Measurements from ENCODE around the gene PHKA2.
"Not testable (repeated sequence)": the region's sequence is repeated elsewhere in the genome, so short reads cannot be mapped to it uniquely, and the experiment has no call there.

PHKA2 gene, protein sequence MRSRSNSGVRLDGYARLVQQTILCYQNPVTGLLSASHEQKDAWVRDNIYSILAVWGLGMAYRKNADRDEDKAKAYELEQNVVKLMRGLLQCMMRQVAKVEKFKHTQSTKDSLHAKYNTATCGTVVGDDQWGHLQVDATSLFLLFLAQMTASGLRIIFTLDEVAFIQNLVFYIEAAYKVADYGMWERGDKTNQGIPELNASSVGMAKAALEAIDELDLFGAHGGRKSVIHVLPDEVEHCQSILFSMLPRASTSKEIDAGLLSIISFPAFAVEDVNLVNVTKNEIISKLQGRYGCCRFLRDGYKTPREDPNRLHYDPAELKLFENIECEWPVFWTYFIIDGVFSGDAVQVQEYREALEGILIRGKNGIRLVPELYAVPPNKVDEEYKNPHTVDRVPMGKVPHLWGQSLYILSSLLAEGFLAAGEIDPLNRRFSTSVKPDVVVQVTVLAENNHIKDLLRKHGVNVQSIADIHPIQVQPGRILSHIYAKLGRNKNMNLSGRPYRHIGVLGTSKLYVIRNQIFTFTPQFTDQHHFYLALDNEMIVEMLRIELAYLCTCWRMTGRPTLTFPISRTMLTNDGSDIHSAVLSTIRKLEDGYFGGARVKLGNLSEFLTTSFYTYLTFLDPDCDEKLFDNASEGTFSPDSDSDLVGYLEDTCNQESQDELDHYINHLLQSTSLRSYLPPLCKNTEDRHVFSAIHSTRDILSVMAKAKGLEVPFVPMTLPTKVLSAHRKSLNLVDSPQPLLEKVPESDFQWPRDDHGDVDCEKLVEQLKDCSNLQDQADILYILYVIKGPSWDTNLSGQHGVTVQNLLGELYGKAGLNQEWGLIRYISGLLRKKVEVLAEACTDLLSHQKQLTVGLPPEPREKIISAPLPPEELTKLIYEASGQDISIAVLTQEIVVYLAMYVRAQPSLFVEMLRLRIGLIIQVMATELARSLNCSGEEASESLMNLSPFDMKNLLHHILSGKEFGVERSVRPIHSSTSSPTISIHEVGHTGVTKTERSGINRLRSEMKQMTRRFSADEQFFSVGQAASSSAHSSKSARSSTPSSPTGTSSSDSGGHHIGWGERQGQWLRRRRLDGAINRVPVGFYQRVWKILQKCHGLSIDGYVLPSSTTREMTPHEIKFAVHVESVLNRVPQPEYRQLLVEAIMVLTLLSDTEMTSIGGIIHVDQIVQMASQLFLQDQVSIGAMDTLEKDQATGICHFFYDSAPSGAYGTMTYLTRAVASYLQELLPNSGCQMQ

DNA sequence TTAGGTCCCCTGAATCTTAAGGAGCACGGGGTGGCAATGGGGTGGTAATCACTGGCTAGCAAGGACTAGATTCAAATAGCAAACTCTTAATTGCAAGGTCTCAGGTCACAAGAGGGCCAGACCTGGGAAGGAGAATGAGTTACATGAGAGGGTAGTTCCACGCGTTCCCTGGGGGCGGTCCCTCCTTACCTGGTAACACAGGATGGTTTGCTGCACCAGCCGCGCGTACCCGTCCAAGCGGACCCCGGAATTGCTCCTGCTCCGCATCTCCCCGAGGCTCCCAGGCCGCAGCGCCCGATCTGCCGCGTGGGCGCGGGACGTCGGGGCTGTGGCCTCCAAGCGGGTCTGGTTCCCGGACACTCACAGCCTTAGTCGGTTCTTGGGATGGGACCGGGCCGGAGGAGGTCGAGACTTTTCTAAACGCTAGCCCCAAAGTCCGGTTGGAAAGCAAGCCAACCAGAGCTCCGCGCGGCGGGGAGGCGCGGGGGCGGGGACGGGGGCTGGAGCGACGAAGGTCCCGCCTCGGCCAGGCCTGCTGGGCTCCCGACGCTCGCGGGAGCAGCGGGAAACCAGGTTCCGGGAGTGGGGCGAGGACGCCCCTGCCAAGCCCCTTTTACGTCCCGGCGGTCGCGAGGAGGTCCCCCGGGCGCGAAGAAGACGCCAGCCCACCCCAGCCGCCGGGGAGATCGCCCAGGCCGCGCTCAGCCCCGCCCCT, at the start of gene PHKA2:
TSS of gene PHKA2 (minus strand) at position 449 of the 715 bp plus-strand sequence. CDS start at position 267, 182 bp downstream.
- DNase-seq = peak; percentile 8

DNA sequence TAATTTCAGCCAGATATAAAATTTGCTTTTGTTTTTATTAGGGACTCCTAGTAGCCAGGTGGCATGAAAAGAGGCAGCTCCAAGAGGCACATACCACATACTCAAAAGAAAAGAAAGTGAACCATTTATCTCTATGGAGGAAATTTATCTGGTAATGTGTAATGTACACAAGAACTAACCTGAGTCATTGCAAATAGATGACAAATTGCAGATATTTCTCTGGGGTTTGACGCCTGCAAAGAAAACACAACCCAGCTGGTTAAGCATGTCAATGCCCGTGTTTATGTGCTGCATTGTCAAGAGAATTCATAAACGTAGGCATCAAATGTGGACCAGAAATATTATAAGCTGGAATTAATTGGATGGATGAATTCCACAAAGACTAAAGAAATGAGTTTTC, 46.9 kb upstream of the PHKA2 start:
- DNase-seq = no peak

DNA sequence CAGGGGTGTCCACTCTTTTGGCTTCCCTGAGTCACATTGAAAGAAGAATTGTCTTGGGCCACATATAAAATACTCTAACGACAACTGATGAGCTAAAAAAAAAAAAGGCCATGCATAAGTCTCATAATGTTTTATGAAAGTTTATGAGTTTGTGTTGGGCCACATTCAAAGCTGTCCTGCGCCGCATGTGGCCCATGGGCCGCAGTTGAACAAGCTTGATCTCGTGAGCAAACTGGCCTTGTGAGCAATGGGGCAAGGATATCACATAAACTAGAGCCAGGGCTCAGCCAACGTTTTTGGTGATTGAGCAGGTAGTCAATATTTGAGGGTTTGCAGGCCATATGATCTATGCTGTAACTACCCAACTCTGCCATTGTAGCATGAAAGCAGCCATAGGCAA, 44.6 kb upstream of the PHKA2 start:
- DNase-seq = no peak

DNA sequence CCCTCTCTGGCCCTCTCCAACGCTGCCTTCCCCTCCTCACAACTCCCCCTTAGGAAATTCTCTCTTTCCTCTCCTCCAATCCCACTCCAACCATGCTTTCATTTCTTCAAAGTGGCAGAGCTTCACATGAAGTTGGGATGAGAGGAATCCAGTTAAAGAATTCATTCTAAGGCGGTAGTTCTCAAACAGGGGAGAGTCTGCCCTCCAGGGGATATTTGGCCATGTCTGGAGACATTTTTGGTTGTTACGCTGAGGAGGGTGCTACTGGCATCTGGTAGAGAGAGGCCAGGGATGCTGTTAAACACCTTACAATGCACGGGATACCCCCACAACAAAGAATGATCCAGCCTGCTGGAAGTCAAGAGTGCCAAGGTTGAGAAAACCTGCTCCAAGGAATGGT, 40.5 kb upstream of the PHKA2 start:
- DNase-seq = no peak

DNA sequence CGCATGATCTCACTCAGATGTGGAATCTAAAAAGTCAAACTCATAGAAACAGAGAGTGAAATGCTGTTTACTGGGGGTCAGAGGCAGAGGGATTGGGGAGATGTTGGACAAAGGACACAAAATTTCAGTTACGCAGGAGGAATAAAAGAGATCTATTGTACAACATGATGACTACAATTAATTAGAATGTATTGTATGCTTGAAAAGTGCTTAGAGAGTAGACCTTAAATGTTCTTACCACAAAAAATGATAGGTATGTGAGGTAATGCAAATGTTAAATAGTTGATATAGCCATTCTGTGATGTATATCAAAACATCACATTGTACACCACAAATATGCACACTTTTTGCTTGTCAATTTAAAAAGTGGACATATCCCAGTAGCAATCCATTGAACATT, 36.1 kb upstream of the PHKA2 start:
- DNase-seq = no peak

DNA sequence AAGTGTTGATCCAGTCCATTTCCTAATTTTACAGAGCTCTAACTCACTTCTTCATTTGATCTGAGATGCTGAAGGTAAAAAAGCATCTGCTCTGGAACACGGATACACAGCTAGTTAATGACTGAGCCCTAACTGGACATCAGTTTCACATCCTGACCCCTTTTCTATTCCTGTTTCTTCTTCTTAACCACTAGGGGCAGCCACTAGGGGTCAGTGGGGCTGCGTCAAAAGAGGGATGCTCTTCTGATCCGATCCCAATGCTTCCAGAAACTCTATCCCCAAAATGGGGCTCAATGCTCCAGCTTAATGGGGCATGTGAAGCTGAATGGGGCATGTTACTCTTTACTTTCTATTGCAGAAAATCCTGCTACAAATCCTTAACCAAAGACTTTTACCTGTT, 33.4 kb upstream of the PHKA2 start:
- no peak for DNase-seq

DNA sequence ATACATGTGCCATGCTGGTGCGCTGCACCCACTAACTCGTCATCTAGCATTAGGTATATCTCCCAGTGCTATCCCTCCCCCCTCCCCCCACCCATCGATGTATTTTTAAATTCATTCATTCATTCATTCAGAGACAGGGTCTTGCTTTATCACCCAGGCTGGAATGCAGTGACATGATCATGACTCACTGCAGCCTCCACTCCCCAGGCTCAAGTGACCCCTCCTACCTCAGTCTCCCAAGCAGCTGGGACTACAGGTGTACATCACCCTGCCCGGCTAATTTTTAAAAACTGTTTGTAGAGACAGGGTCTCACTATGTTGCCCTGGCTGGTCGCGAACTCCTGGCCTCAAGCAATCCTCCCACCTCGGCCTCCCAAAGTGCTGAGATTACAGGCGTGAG, 32.7 kb upstream of the PHKA2 start:
- DNase-seq = not testable (repeated sequence)

DNA sequence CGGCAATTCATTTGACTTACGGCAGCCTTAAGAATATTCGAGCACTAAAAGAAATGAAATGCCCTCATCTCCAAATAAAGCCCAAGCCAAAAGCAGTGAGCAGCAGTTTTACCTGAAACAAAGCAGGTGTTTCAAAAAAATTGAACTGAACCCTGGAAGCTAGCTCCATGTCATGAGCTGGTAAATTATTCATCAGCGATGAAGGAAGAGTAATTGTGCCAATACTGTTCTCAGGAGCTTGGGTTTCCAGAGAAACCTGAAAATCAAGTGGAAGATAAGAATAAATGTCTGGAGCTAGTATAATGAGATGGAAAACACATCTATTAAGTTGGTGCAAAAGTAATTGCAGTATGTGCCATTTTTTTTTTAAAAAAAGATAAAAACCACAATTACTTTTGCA, 24.0 kb upstream of the PHKA2 start:
- DNase-seq = no peak

DNA sequence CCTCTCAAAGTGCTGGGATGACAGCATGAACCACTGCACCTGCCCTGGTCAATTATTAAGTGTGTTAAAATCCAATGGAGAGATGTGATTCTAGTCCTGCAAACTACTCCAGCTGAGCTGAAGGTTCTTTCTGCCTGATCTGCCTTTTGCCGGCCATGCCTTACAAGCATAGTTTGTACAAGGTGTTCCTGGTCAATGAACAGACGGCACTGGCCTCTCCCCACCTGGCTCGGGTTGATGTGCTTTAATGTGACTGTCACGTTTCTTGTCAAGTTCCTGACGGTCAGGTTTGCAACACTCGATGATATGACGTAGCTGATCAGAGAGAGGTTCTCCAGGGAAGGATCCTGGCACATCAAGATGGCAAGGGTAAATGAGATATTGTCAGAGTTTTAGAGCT, 23.1 kb upstream of the PHKA2 start:
- no peak for DNase-seq

DNA sequence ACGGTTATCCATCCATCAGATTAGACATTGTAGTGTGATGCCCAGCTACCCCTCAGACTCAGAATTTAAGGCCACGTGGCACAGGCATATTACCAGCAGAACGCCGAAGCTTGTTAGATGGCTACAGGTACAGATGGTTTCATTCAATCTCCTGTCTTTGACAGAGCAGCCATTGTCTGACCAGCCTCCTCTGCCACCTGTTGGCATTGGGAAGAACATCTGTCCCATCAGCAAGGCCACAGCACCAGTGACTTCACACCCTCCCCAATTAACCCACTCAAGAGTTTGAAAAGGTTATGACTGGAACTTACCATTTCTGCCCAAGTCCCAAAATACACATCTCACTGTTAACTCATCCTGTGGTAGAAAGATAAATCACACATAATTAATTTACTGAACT, 22.0 kb upstream of the PHKA2 start:
- no peak for DNase-seq

DNA sequence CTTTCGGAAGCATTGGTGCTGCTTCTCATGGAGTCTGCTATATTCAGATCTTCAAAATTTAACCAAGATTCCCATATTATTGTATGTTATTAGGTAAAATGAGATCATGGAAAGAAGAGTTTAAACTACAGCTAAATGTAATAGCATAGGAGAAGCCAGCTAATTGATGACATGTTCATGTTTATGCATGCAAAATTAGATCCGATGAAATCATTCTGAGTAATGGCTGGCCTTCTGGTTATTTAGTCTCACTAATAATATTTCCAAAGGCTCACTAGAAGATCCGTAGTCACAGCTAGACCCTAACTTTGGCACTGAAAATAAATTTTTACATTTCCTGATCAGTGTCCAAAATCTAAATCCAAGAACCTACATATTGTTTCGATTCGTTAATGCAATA, 19.8 kb upstream of the PHKA2 start:
- no peak for DNase-seq

DNA sequence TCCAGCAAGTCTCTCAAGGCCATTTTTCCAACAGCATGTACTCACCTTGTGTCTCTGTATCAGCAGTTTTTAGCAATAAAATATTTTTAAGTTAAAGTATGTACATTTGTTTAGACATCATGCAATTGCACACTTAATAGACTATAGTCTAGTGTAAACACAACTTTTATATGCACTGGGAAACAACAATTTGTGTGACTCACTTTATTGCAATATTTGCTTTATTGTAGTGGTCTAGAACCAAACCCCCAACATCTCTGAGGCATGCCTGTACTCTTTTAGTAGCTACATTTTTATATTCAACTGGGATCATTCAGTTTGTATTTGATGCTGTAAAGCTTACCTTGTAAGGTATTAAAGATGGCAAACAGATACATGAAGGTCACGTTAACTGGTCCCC, 14.7 kb upstream of the PHKA2 start:
- DNase-seq = no peak

DNA sequence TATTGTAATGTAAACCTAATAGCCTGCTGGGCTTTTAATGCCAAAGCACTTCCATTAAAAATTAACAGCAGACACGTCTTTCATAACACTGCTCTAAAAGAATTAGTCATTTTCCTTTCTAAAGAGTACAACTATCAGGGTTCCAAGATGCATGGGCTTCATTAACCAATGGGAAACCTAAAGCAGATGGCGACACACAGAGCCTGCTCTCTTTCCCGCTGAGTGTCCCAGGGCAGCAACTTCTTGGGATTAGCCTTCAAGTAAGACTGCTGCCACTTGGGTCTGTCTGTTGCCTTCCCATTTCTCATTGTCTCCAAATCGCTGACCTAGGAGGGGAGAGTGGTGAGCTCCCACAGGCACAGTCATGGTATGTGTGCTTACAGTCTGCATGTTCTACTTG, 14.0 kb upstream of the PHKA2 start:
- DNase-seq = no peak

DNA sequence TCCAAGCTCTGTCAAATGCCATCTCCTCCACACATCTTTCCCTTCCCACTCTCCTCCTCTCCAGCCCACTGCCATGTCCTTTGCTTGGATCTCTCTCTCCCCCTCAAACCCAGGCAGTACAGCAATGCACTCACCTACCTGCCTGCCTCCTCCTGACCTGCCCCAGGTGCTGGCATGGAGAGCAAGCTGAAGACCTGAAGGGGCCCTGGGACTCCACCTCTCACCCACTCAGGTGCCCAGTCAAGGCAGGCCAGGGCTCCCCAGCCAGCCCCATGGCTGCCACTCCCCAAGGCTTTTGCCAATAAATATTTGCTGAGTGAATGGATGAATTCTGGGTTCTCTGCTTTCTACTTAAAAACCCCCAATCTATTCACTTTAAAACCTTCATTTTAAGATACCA, 12.6 kb upstream of the PHKA2 start:
- no peak for DNase-seq

DNA sequence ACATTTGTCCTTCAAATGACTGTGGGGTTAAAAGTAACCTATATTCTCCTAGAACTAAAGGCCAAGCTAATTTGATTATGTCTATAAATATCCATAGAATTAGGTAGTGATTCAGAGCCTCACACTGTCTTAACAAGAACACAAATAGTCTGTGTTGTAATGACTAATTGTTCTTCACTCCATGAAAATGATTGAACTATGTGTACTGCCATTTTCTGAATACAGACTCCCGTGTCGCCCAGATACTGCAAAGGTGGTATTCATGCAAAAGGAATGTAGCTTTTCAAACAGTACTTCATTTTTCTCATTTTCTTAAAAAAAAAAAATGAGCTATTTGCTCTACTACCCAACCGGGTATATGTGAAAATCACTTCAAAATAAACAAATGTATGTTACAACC, 11.3 kb upstream of the PHKA2 start:
- DNase-seq = no peak

DNA sequence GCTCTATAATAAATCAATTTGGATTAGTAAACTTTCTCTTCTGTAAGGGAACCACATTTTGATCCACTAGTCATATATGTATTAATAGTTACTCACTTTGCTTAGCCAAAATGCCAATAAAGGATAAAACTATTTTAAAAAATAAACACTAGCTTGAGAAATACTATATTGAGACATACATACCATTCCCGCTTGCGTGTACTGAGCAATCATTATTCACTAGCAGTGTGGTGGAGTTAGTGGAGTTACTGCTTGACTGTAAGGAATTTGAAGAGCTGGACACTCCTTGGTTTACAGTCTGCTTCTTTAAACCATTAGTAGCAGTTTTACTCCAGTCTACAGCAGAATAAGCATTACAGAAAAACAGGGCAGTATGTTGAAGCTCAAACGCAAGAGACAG, 10.8 kb upstream of the PHKA2 start:
- DNase-seq = no peak

DNA sequence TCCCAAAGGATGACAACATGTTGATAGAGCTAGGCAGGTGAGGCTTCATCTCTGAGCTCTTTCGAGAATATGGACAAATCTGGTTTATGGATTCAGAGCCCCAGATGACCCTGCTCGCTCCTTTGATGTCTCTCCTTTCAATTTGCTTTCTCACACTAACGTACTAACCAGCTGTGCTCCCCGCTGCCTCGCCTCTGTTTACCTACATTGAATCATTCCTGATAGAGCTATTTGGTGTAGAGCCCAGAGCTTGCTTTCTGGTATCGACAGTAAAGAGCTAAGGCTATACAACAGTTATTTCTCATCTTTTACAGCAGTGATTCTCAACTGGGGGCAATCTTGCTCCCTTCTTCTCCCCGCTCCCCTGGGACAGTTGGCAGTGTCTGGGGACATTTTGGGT, 8.9 kb upstream of the PHKA2 start:
- no peak for DNase-seq

DNA sequence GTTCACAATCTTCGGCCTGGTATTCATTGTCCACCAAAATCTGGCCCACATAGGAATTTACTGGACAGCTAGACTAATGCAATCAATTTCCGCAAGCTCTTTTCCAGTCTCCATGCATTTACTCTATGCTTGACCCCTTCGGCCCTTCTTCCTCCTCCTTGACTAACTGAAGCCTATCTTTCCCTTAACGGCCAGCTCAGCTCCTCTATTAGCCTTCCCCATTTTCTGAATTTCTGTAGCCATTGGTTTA, 1.2 kb upstream of the PHKA2 start:
- DNase-seq = no peak

DNA sequence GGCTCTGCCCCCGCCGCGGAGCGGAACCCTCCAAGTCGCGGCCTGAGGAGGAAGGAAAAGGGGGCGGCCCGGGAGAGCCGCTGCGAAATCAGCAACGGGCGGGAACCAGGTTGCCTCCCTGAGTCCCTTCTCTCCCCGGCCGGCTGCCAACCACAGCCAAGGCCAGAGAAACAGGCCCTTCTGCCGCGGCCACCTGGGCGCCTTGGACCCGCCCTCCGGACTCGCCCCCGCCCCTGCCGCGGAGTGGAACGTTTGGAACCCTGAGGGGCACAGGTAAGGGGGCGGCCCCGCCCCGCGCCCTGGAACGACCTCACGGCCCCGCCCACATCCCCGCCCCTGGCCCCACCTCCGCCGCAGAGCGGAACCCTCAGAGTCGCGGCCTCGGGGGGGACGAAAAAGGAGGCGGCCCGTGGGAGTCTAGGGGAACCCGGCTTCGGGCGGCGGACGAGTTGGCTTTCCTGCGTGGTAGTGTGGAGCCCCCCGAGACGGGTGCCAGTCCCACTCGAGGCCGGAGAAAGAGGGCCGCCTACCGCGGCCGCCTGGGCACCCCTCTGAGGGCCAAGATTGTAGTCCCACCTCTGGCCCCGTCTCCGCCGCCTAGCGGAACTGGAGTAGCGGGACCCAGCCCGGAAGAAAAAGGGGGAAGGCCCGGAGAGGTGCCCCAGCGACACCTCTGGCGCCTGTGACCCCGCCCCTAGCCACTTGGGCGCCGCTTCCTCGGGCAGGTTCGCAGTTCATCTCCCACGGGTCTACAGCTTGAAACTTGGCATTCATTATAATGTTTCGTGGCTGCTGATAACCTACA, 669 bp upstream of the PHKA2 start:
- peak; percentile 79 for DNase-seq

DNA sequence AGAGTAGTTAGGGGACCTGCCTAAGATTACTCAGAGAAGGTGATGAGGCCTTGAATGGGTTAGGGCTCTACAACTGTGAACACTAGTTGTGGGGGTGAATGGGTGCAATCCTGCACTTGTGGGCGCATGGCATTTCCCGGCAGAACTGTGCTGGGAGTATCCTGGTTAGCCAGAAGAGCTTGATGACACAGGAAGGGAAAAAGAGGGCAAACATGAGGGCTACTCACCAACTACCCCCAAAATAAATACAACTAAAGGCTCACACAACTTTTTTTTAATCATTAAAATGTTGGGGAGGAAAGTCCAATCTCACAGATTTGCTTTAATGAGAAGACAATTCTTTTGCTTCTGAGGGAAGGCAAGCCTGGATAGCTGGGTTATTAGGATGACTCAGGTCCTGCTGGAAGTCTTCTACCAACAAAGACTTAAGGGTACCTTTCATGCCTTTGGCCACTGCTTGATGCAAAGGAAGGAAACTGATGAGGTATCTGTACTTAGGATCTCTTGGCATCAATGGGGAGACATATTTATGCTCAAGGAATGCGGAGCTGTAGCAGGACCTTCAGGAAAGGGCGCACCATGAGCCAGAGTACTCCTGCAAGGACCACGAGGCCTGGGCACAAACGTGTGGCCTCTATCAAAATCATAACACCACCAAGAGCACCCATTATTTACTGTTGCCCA, 2.6 kb downstream of the PHKA2 start:
- DNase-seq = no peak

DNA sequence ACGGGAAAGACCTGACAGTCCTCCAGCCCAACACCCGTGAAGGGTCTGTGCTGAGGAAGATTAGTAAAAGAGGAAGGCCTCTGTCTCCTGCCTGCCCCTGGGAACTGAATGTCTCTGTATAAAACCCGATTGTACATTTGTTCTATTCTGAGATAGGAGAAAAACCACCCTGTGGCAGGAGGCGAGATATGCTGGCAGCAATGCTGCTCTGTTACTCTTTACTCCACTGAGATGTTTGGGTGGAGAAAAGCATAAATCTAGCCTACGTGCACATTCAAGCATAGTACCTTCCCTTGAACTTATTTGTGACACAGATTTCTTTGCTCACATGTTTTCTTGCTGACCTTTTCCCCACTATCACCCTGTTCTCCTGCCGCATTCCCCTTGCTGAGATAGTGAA, 3.7 kb downstream of the PHKA2 start:
- DNase-seq = not testable (repeated sequence)

DNA sequence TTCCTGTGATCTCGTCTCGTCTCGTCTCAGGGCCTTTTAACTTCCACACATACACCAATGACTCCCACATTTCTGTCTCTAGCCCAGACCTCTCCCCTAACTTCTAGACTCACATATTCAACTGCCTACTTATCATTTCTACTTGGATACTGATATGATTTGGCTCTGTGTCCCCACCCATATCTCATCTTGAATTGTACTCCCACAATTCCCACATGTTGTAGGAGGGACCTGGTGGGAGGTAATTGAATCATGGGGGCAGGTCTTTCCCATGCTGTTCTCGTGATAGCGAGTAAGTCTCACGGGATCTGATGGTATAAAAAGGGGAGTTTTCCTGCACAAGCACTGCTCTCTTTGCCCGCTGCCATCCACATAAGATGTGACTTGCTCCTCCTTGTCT, 8.9 kb downstream of the PHKA2 start:
- no peak for DNase-seq
